Activated T-cell treated with anti-CD3 and anti-CD28 coated beads, Interleukin-2, amount 50 U/mL, for 4 hours (primary cell): ENCODE measurements around the gene COG5. TPM values are rescaled to one million over a fixed set of nuclear protein-coding genes. Genes with fewer than 3 reads are reported as not detected.
"Not testable (repeated sequence)": the region's sequence is repeated elsewhere in the genome, so short reads cannot be mapped to it uniquely, and the experiment has no call there.

Source experiments
- ATAC-seq, 2 donors: fragments of 200-7000 bp; cut with Tn5 transposase; one replicate each; pipeline ENCODE4 v1.10.0; 2021
- DNase-seq: peaks from one replicate; pipeline ENCODE4 v3.0.0-alpha.2; 2020
- H3K27me3 Mint-ChIP-seq: one replicate; pipeline ENCODE4 v1.8.0; 2021; ENCODE audit warnings: low read depth, mixed read lengths
- H3K36me3 Mint-ChIP-seq: one replicate; pipeline ENCODE4 v1.8.0; 2022; ENCODE audit warnings: mixed read lengths; ENCODE audit not compliant: insufficient read depth
- H3K4me1 Mint-ChIP-seq: one replicate; pipeline ENCODE4 v1.8.0; 2021; ENCODE audit warnings: low read depth, mixed read lengths
- H3K4me3 Mint-ChIP-seq: one replicate; pipeline ENCODE4 v1.8.0; 2021; ENCODE audit warnings: mild to moderate bottlenecking, moderate library complexity, mixed read lengths
- H3K9me3 Mint-ChIP-seq: one replicate; pipeline ENCODE4 v1.8.0; 2021; ENCODE audit warnings: mixed read lengths
- total RNA-seq, 3 donors: library from RNA; stranded (reverse); gene quantifications; one replicate each; pipeline ENCODE4 v1.2.1, GENCODE V29; 2021

COG5 gene
- total RNA-seq, 3 donors from 2014 or later = 30.3 to 40.9 (median 40.0) TPM

GRCh38 chr7:107269790-107270189, 293.9 kb downstream of the COG5 start:
- Mint-ChIP-seq H3K4me1 (no peaks in the 10 kb centered on the region), H3K27me3 (no peaks in the 10 kb centered on the region), H3K9me3 (no peaks in the 10 kb centered on the region), H3K36me3 (peaks cover 16% of the 10 kb centered on the region), H3K4me3 (no peak overlapping the region)
- no peak for DNase-seq
- ATAC-seq = no peak

- Mint-ChIP-seq H3K27me3 (no peaks in the 10 kb centered on the region), H3K9me3 (no peaks in the 10 kb centered on the region), H3K36me3 (peaks cover 15% of the 10 kb centered on the region), H3K4me3 (no peak overlapping the region), H3K4me1 (no peaks in the 10 kb centered on the region)
- ATAC-seq (no peak), DNase-seq (no peak)
Observed at GRCh38 chr7:107268594-107268993, 295.1 kb downstream of the COG5 start.

- H3K27me3 Mint-ChIP-seq = no peaks in the 10 kb centered on the region
- H3K36me3 Mint-ChIP-seq = peaks cover 21% of the 10 kb centered on the region
- no peak overlapping the region for H3K4me3 Mint-ChIP-seq
- ATAC-seq = no peak
- no peaks in the 10 kb centered on the region for H3K9me3 Mint-ChIP-seq
- no peak for DNase-seq
- H3K4me1 Mint-ChIP-seq = no peaks in the 10 kb centered on the region
Observed at GRCh38 chr7:107267138-107267537, 296.6 kb downstream of the COG5 start.

- no peak overlapping the region for H3K4me3 Mint-ChIP-seq
- no peak for ATAC-seq
- no peaks in the 10 kb centered on the region for H3K9me3 Mint-ChIP-seq
Observed at GRCh38 chr7:107264723-107265122, 299.0 kb downstream of the COG5 start.

GRCh38 chr7:107262857-107263256, 300.9 kb downstream of the COG5 start:
- DNase-seq = no peak
- Mint-ChIP-seq H3K9me3 (no peaks in the 10 kb centered on the region), H3K36me3 (peaks cover 17% of the 10 kb centered on the region), H3K27me3 (no peaks in the 10 kb centered on the region), H3K4me1 (no peaks in the 10 kb centered on the region), H3K4me3 (no peak overlapping the region)
- no peak for ATAC-seq

More at GRCh38 chr7:107264723-107265122, 299.0 kb downstream of the COG5 start:
- Mint-ChIP-seq H3K4me1 (no peaks in the 10 kb centered on the region), H3K36me3 (peaks cover 19% of the 10 kb centered on the region), H3K27me3 (no peaks in the 10 kb centered on the region)
- no peak for DNase-seq

- Mint-ChIP-seq H3K9me3 (no peaks in the 10 kb centered on the region), H3K4me3 (no peak overlapping the region), H3K36me3 (peaks cover 20% of the 10 kb centered on the region), H3K27me3 (no peaks in the 10 kb centered on the region), H3K4me1 (no peaks in the 10 kb centered on the region)
- ATAC-seq (no peak), DNase-seq (no peak)
Observed at GRCh38 chr7:107258737-107259136, 305.0 kb downstream of the COG5 start.

GRCh38 chr7:107255602-107256001, 308.1 kb downstream of the COG5 start:
- Mint-ChIP-seq H3K36me3 (peaks cover 7% of the 10 kb centered on the region), H3K4me1 (no peaks in the 10 kb centered on the region), H3K27me3 (no peaks in the 10 kb centered on the region), H3K9me3 (no peaks in the 10 kb centered on the region), H3K4me3 (no peak overlapping the region)
- ATAC-seq (no peak), DNase-seq (no peak)

GRCh38 chr7:107254398-107254985, 309.2 kb downstream of the COG5 start:
- no peak for DNase-seq
- Mint-ChIP-seq H3K4me3 (no peak overlapping the region), H3K9me3 (no peaks in the 10 kb centered on the region), H3K4me1 (no peaks in the 10 kb centered on the region), H3K36me3 (peaks cover 11% of the 10 kb centered on the region), H3K27me3 (no peaks in the 10 kb centered on the region)
- no peak for ATAC-seq

- no peaks in the 10 kb centered on the region for H3K27me3 Mint-ChIP-seq
- H3K4me1 Mint-ChIP-seq = no peaks in the 10 kb centered on the region
- no peak overlapping the region for H3K4me3 Mint-ChIP-seq
Observed at GRCh38 chr7:107253599-107253998, 310.1 kb downstream of the COG5 start.

GRCh38 chr7:107251963-107252362, 311.8 kb downstream of the COG5 start:
- Mint-ChIP-seq H3K4me1 (no peaks in the 10 kb centered on the region), H3K4me3 (no peak overlapping the region), H3K9me3 (peaks cover 2% of the 10 kb centered on the region), H3K36me3 (peaks cover 24% of the 10 kb centered on the region), H3K27me3 (no peaks in the 10 kb centered on the region)
- ATAC-seq (no peak), DNase-seq (no peak)

More at GRCh38 chr7:107253599-107253998, 310.1 kb downstream of the COG5 start:
- H3K9me3 Mint-ChIP-seq = no peaks in the 10 kb centered on the region
- DNase-seq (no peak), ATAC-seq (no peak)
- H3K36me3 Mint-ChIP-seq = peaks cover 12% of the 10 kb centered on the region

GRCh38 chr7:107248551-107249316, 315.0 kb downstream of the COG5 start:
- peaks cover 48% of the 10 kb centered on the region for H3K36me3 Mint-ChIP-seq
- ATAC-seq (no peak), DNase-seq (no peak)
- H3K4me1 Mint-ChIP-seq = no peaks in the 10 kb centered on the region
- H3K27me3 Mint-ChIP-seq = no peaks in the 10 kb centered on the region
- no peak overlapping the region for H3K4me3 Mint-ChIP-seq
- H3K9me3 Mint-ChIP-seq = peaks cover 16% of the 10 kb centered on the region

GRCh38 chr7:107246836-107247235, 316.9 kb downstream of the COG5 start:
- ATAC-seq, DNase-seq, H3K4me3 Mint-ChIP-seq, H3K4me1 Mint-ChIP-seq, H3K27me3 Mint-ChIP-seq: not testable (repeated sequence)
- Mint-ChIP-seq H3K36me3 (peaks cover 58% of the 10 kb centered on the region), H3K9me3 (peaks cover 16% of the 10 kb centered on the region)

GRCh38 chr7:107244613-107245012, 319.1 kb downstream of the COG5 start:
- H3K4me1 Mint-ChIP-seq = no peaks in the 10 kb centered on the region
- DNase-seq (no peak), ATAC-seq (no peak)
- H3K36me3 Mint-ChIP-seq = peaks cover 61% of the 10 kb centered on the region
- H3K27me3 Mint-ChIP-seq = no peaks in the 10 kb centered on the region
- peaks cover 16% of the 10 kb centered on the region for H3K9me3 Mint-ChIP-seq
- no peak overlapping the region for H3K4me3 Mint-ChIP-seq

GRCh38 chr7:107242267-107242666, 321.5 kb downstream of the COG5 start:
- no peak overlapping the region for H3K4me3 Mint-ChIP-seq
- no peaks in the 10 kb centered on the region for H3K27me3 Mint-ChIP-seq
- peaks cover 16% of the 10 kb centered on the region for H3K9me3 Mint-ChIP-seq
- H3K4me1 Mint-ChIP-seq = no peaks in the 10 kb centered on the region
- peaks cover 58% of the 10 kb centered on the region for H3K36me3 Mint-ChIP-seq
- ATAC-seq (no peak), DNase-seq (no peak)

GRCh38 chr7:107237451-107237850, 326.3 kb downstream of the COG5 start:
- Mint-ChIP-seq H3K36me3 (peaks cover 26% of the 10 kb centered on the region), H3K9me3 (no peaks in the 10 kb centered on the region)

More at GRCh38 chr7:107237451-107237850, 326.3 kb downstream of the COG5 start:
- DNase-seq (no peak), ATAC-seq (no peak)
- no peaks in the 10 kb centered on the region for H3K4me1 Mint-ChIP-seq
- H3K27me3 Mint-ChIP-seq = no peaks in the 10 kb centered on the region
- no peak overlapping the region for H3K4me3 Mint-ChIP-seq
